ENCODE results near the gene SPNS2.

GRCh38 chr17:4505187-4505586 is 6.5 kb downstream of the SPNS2 start:
- TF ChIP-seq CTCF (optimal IDR thresholded peaks at IDR 0.05 in 1 of 3, IDR thresholded peaks at IDR 0.05 in 1 of 3, conservative IDR thresholded peaks at IDR 0.05 in 1 of 3; ENCODE audit: extremely low read depth in 1 of 3, insufficient read depth in 2 of 3, low read length in 3 of 3) (no peak), EZH2 (IDR thresholded peaks at IDR 0.05; ENCODE audit: low read length) (no peak)
